HepG2 (cell line): ENCODE results near the gene MRPL51. TPM values are rescaled to one million over a fixed set of nuclear protein-coding genes. Genes with fewer than 3 reads are reported as not detected.

ENCODE experiments used
- HMG20B ChIP-seq: conservative IDR thresholded peaks from 2 replicates; pipeline ENCODE4 v1.6.1; 2016; ENCODE audit warnings: missing genetic modification reagents, missing compliant biosample characterization
- HMGXB4 ChIP-seq, 2 experiments: sonication (generic) in 1 of 2; formaldehyde crosslinking in 1 of 2; IDR thresholded peaks; 2 replicates each; pipeline versions ENCODE4 v1.4.0 to v1.6.1; 2018 to 2020; ENCODE audit warnings: missing genetic modification reagents in 2 of 2, borderline replicate concordance in 1 of 2, low read depth in 1 of 2, mild to moderate bottlenecking in 1 of 2, missing biosample characterization in 1 of 2
- HOXA7 ChIP-seq: sonication (generic); formaldehyde crosslinking; IDR thresholded peaks from 2 replicates; pipeline ENCODE4 v1.8.1; 2022; ENCODE audit warnings: mild to moderate bottlenecking, missing genetic modification reagents, moderate library complexity
- KAT2B ChIP-seq: fragments of 150-350 bp; IDR thresholded peaks from 2 replicates; pipeline ENCODE4 v1.6.1; 2014; ENCODE audit warnings: low read depth, low read length, borderline replicate concordance
- MAF1 ChIP-seq: sonication (generic); formaldehyde crosslinking; IDR thresholded peaks from 2 replicates; pipeline ENCODE4 v1.5.0; 2020; ENCODE audit warnings: missing genetic modification reagents, borderline replicate concordance
- NFAT5 ChIP-seq: sonication (generic); formaldehyde crosslinking; IDR thresholded peaks from 2 replicates; pipeline ENCODE4 v1.4.0; 2020; ENCODE audit warnings: missing genetic modification reagents
- PHF21A ChIP-seq: sonication (generic); formaldehyde crosslinking; IDR thresholded peaks from 2 replicates; pipeline ENCODE4 v1.5.0; 2020; ENCODE audit warnings: mild to moderate bottlenecking, missing genetic modification reagents
- STAT6 ChIP-seq: sonication (generic); formaldehyde crosslinking; IDR thresholded peaks from 2 replicates; pipeline ENCODE4 v1.4.0; 2020; ENCODE audit warnings: missing genetic modification reagents, mild to moderate bottlenecking, borderline replicate concordance
- TEAD2 ChIP-seq: sonication (generic); formaldehyde crosslinking; IDR thresholded peaks from 2 replicates; pipeline ENCODE4 v1.9.0; 2021; ENCODE audit warnings: missing genetic modification reagents
- TIGD3 ChIP-seq: sonication (generic); formaldehyde crosslinking; IDR thresholded peaks from 2 replicates; pipeline ENCODE4 v1.5.1; 2020; ENCODE audit warnings: mild to moderate bottlenecking, missing genetic modification reagents, borderline replicate concordance
- ZFAT ChIP-seq: sonication (generic); formaldehyde crosslinking; conservative IDR thresholded peaks from 2 replicates; pipeline ENCODE4 v1.8.1; 2023; ENCODE audit warnings: missing genetic modification reagents, inconsistent platforms
- ZNF431 ChIP-seq: sonication (generic); formaldehyde crosslinking; IDR thresholded peaks from 2 replicates; pipeline ENCODE4 v1.9.0; 2022; ENCODE audit warnings: missing genetic modification reagents, low read depth, mild to moderate bottlenecking, borderline replicate concordance
- ZNF503 ChIP-seq: sonication (generic); formaldehyde crosslinking; IDR thresholded peaks from 2 replicates; pipeline ENCODE4 v1.4.0; 2020; ENCODE audit warnings: missing genetic modification reagents
- ZNF780A ChIP-seq: sonication (generic); formaldehyde crosslinking; IDR thresholded peaks from 2 replicates; pipeline ENCODE4 v1.8.0; 2022; ENCODE audit warnings: mild to moderate bottlenecking, missing genetic modification reagents, moderate library complexity
- polyA plus RNA-seq, 8 experiments: library from polyadenylated mRNA; depleted of rRNA in 3 of 8; stranded (reverse) in 7 of 8; unstranded in 1 of 8; fragments of >200 nt; fragmentation: Illumina TruSeq in 4 of 8; extraction: Trizol in 4 of 8; gene quantifications; 2 replicates each; pipeline versions ENCODE4 v1.2.1 to v1.2.3, GENCODE V29; 2011 to 2016; ENCODE audit warnings: low read depth in 4 of 8, missing spikeins in 1 of 8, mixed read lengths in 1 of 8; ENCODE audit not compliant: insufficient read depth in 1 of 8
- total RNA-seq, 5 experiments: library from RNA; depleted of rRNA; stranded (reverse); fragments of >200 nt; fragmentation: Illumina TruSeq; extraction: Trizol; gene quantifications; 2 replicates each; pipeline ENCODE4 v1.2.3, GENCODE V29; 2016; ENCODE audit warnings: low read depth in 1 of 5

Gene MRPL51
- total and polyA plus RNA-seq, 2 of the 13 experiments (the other 11 are each of a cell fraction or from before 2014, with no cell fraction given) = 64.8 to 278 TPM

- TF ChIP-seq HOXA7 (CRISPR knock-in tag) (no peak), TIGD3 (CRISPR knock-in tag) (no peak), NFAT5 (CRISPR knock-in tag) (no peak), STAT6 (peak; percentile 78; the same call in 1 of the 2 replicates), ZNF503 (CRISPR knock-in tag) (no peak), HMGXB4 (CRISPR knock-in tag; IDR thresholded peaks at IDR 0.05; ENCODE audit: borderline replicate concordance in 1 of 2, low read depth in 1 of 2) (no peak; a peak in 1 of 4 replicates), PHF21A (peak; percentile 78), HMG20B (CRISPR knock-in tag) (no peak; the same call in 1 of the 2 replicates), KAT2B (no peak), ZNF431 (CRISPR knock-in tag) (no peak), MAF1 (CRISPR knock-in tag) (no peak), ZNF780A (no peak), TEAD2 (CRISPR knock-in tag) (no peak), ZFAT (CRISPR knock-in tag) (no peak)
These were observed 22.5 kb downstream of the MRPL51 start, which contains the start of gene VAMP1 (continued) for GRCh38 chr12:6470375-6471163.
